Parathyroid adenoma (tissue), 2 donors: ENCODE data around the gene PID1.

Experiments used
- H2AFZ ChIP-seq: fragments of 300-600 bp; sonication (generic); one replicate; pipeline ENCODE4 v1.7.0; 2017; ENCODE audit warnings: antibody characterized with exemption, mild to moderate bottlenecking
- H3K27ac ChIP-seq: fragments of 300-600 bp; sonication (generic); one replicate; pipeline ENCODE4 v1.7.0; 2017
- H3K27me3 ChIP-seq: fragments of 300-600 bp; sonication (generic); one replicate; pipeline ENCODE4 v1.7.0; 2017; ENCODE audit warnings: low read length; ENCODE audit not compliant: control insufficient read depth, insufficient read depth
- H3K36me3 ChIP-seq: fragments of 300-600 bp; sonication (generic); one replicate; pipeline ENCODE4 v1.7.0; 2017; ENCODE audit warnings: low read length; ENCODE audit not compliant: control insufficient read depth, insufficient read depth
- H3K4me1 ChIP-seq: fragments of 300-600 bp; sonication (generic); one replicate; pipeline ENCODE4 v1.7.0; 2017; ENCODE audit warnings: control low read depth
- H3K4me2 ChIP-seq: fragments of 300-600 bp; sonication (generic); one replicate; pipeline ENCODE4 v1.7.0; 2017; ENCODE audit warnings: low read length
- H3K4me3 ChIP-seq: fragments of 300-600 bp; sonication (generic); one replicate; pipeline ENCODE4 v1.7.0; 2017; ENCODE audit warnings: low read depth, low read length
- H3K79me2 ChIP-seq: fragments of 300-600 bp; sonication (generic); one replicate; pipeline ENCODE4 v1.7.0; 2017; ENCODE audit warnings: control low read depth
- H3K9ac ChIP-seq: fragments of 300-600 bp; sonication (generic); one replicate; pipeline ENCODE4 v1.7.0; 2017; ENCODE audit warnings: mild to moderate bottlenecking
- H3K9me3 ChIP-seq: fragments of 300-600 bp; sonication (generic); one replicate; pipeline ENCODE4 v1.7.0; 2017; ENCODE audit warnings: low read length; ENCODE audit not compliant: control insufficient read depth
- CTCF ChIP-seq: fragments of 300-600 bp; sonication (generic); IDR thresholded peaks from one replicate; pipeline ENCODE4 v1.7.0; 2017; ENCODE audit warnings: antibody characterized with exemption, mild to moderate bottlenecking
- donor health status: primary hyperparathyroidism.

PID1 gene

GRCh38 chr2:229048134-229048533, 223.0 kb downstream of the PID1 start:
- no peak overlapping the region for H3K4me3 ChIP-seq
- no peak overlapping the region for H2AFZ ChIP-seq
- TF ChIP-seq CTCF = no peak

GRCh38 chr2:229045671-229046070, 225.4 kb downstream of the PID1 start:
- Histone ChIP-seq H3K36me3 (no peaks in the 10 kb centered on the region), H3K9me3 (no peaks in the 10 kb centered on the region), H3K9ac (no peak overlapping the region), H3K4me3 (no peak overlapping the region), H3K4me2 (no peak overlapping the region), H3K4me1 (no peaks in the 10 kb centered on the region), H3K27me3 (no peaks in the 10 kb centered on the region), H3K27ac (no peak overlapping the region), H2AFZ (no peak overlapping the region), H3K79me2 (no peaks in the 10 kb centered on the region)
- no peak for TF ChIP-seq CTCF

More at GRCh38 chr2:229048134-229048533, 223.0 kb downstream of the PID1 start:
- H3K4me1 ChIP-seq = no peaks in the 10 kb centered on the region
- no peaks in the 10 kb centered on the region for H3K27me3 ChIP-seq
- no peak overlapping the region for H3K9ac ChIP-seq
- no peak overlapping the region for H3K27ac ChIP-seq
- H3K79me2 ChIP-seq = no peaks in the 10 kb centered on the region
- H3K36me3 ChIP-seq = no peaks in the 10 kb centered on the region
- no peaks in the 10 kb centered on the region for H3K9me3 ChIP-seq
- H3K4me2 ChIP-seq = no peak overlapping the region

- H3K27me3 ChIP-seq = no peaks in the 10 kb centered on the region
- no peak overlapping the region for H3K4me3 ChIP-seq
- no peak overlapping the region for H3K4me2 ChIP-seq
- H3K36me3 ChIP-seq = no peaks in the 10 kb centered on the region
- H3K4me1 ChIP-seq = no peaks in the 10 kb centered on the region
- no peak overlapping the region for H2AFZ ChIP-seq
- no peak overlapping the region for H3K27ac ChIP-seq
- no peaks in the 10 kb centered on the region for H3K79me2 ChIP-seq
- TF ChIP-seq CTCF = no peak
- no peak overlapping the region for H3K9ac ChIP-seq
- no peaks in the 10 kb centered on the region for H3K9me3 ChIP-seq
These were observed 226.5 kb downstream of the PID1 start for GRCh38 chr2:229044581-229044980.

- H3K9ac ChIP-seq = no peak overlapping the region
- no peaks in the 10 kb centered on the region for H3K27me3 ChIP-seq
- no peak overlapping the region for H2AFZ ChIP-seq
- H3K27ac ChIP-seq = no peak overlapping the region
- no peaks in the 10 kb centered on the region for H3K9me3 ChIP-seq
- no peak overlapping the region for H3K4me2 ChIP-seq
- H3K4me1 ChIP-seq = no peaks in the 10 kb centered on the region
- no peak overlapping the region for H3K4me3 ChIP-seq
- H3K36me3 ChIP-seq = no peaks in the 10 kb centered on the region
- TF ChIP-seq CTCF = no peak
- H3K79me2 ChIP-seq = no peaks in the 10 kb centered on the region
These were observed 227.4 kb downstream of the PID1 start for GRCh38 chr2:229043681-229044080.

- no peak for TF ChIP-seq CTCF
- no peak overlapping the region for H3K9ac ChIP-seq
- H3K27ac ChIP-seq = no peak overlapping the region
- H2AFZ ChIP-seq = no peak overlapping the region
- no peaks in the 10 kb centered on the region for H3K9me3 ChIP-seq
- no peak overlapping the region for H3K4me3 ChIP-seq
- H3K4me2 ChIP-seq = no peak overlapping the region
- no peaks in the 10 kb centered on the region for H3K4me1 ChIP-seq
- H3K36me3 ChIP-seq = no peaks in the 10 kb centered on the region
- no peaks in the 10 kb centered on the region for H3K27me3 ChIP-seq
- H3K79me2 ChIP-seq = no peaks in the 10 kb centered on the region
These were observed 228.7 kb downstream of the PID1 start for GRCh38 chr2:229042349-229042748.
